Measurements from ENCODE around the gene CEP112. TPM values are rescaled to one million over a fixed set of nuclear protein-coding genes. Genes with fewer than 3 reads are reported as not detected.
"Not testable (repeated sequence)": the region's sequence is repeated elsewhere in the genome, so short reads cannot be mapped to it uniquely, and the experiment has no call there.

Gene CEP112
- total and polyA plus RNA-seq, 2 donors (not counting 3 experiments of a cell fraction or from before 2014, with no cell fraction given): 1.5 to 25.3 TPM

- CTCF ChIA-PET: no interaction called here
- dilution Hi-C loops (cut with MboI; ENCODE audit: extremely low pct_ligation_motif_present, low sequenced_read_pairs) (no loop called here), intact Hi-C loops (cut with micrococcal nuclease) (no loop called here)
- no peaks in the 10 kb centered on the region for H3K79me2 ChIP-seq (ENCODE audit: control insufficient read depth, insufficient read depth, low read length)
- peaks cover 16% of the 10 kb centered on the region for H3K4me1 ChIP-seq (ENCODE audit: control insufficient read depth, extremely low read depth, insufficient read depth, low read length)
- TF ChIP-seq FOS (IDR thresholded peaks at IDR 0.05; ENCODE audit: borderline replicate concordance, insufficient read depth, low read length) (no peak), POLR2AphosphoS5 (IDR thresholded peaks at IDR 0.05; ENCODE audit: insufficient read depth, low read depth, low read length) (no peak), MYC (IDR thresholded peaks at IDR 0.05; ENCODE audit: low read depth, low read length) (no peak), POLR2A (IDR thresholded peaks at IDR 0.05; ENCODE audit: low read depth, low read length) (no peak), CTCF (IDR thresholded peaks at IDR 0.05; ENCODE audit: extremely low read depth in 1 of 2, insufficient read depth in 1 of 2, low read depth in 1 of 2, low read length in 2 of 2) (no peak), EZH2 (IDR thresholded peaks at IDR 0.05; ENCODE audit: borderline replicate concordance, low read depth, low read length, severe bottlenecking) (no peak), GATA2 (IDR thresholded peaks at IDR 0.05; ENCODE audit: insufficient read depth, insufficient read length, low read depth, low read length) (no peak), JUN (IDR thresholded peaks at IDR 0.05; ENCODE audit: borderline replicate concordance, insufficient read depth, insufficient read length, low read depth) (no peak)
- H3K27me3 ChIP-seq (ENCODE audit: control insufficient read depth in 2 of 2, insufficient read depth in 2 of 2, low read length in 2 of 2): no peaks in the 10 kb centered on the region
- no peaks in the 10 kb centered on the region for H4K20me1 ChIP-seq (replicated peaks; ENCODE audit: control insufficient read depth, extremely low read depth, insufficient read depth, low read length)
- no TSS peak for BruUV-seq (replicated peaks)
- H3K9ac ChIP-seq (replicated peaks; ENCODE audit: extremely low read depth, insufficient read depth, low read length): no peak overlapping the region
- no peaks in the 10 kb centered on the region for H3K36me3 ChIP-seq (ENCODE audit: control insufficient read depth in 2 of 2, extremely low read depth in 1 of 2, insufficient read depth in 2 of 2, low read length in 2 of 2)
- FAIRE-seq: no peak
- no peak overlapping the region for H3K4me3 ChIP-seq (replicated peaks in 1 of 3; ENCODE audit: insufficient read depth in 1 of 3, low read depth in 1 of 3, low read length in 3 of 3)
- no peak overlapping the region for H3K27ac ChIP-seq (ENCODE audit: insufficient read depth, low read depth, low read length)
- H2AFZ ChIP-seq (ENCODE audit: low read depth, low read length): no peak overlapping the region
- H3K9me3 ChIP-seq (replicated peaks; ENCODE audit: control insufficient read depth, insufficient read depth, low read length): no peaks in the 10 kb centered on the region
- H3K4me2 ChIP-seq (ENCODE audit: insufficient read depth, low read length): no peak overlapping the region
- POLR2A ChIA-PET: no interaction called here
- no peaks in the 10 kb centered on the region for H3K9me1 ChIP-seq (replicated peaks; ENCODE audit: control insufficient read depth, extremely low read depth, insufficient read depth, low read length)
- DNase-seq (ENCODE audit: low read depth, low spot score): peak; percentile 44
Observed at GRCh38 chr17:65783845-65784334, 408.0 kb downstream of the CEP112 start.

GRCh38 chr17:65782104-65782706 lies 409.7 kb downstream of the CEP112 start:
- H3K4me1 ChIP-seq (ENCODE audit: control insufficient read depth, extremely low read depth, insufficient read depth, low read length): peaks cover 16% of the 10 kb centered on the region
- H3K27ac ChIP-seq (ENCODE audit: insufficient read depth, low read depth, low read length); H3K4me2 ChIP-seq (ENCODE audit: insufficient read depth, low read length); H3K9me3 ChIP-seq (replicated peaks; ENCODE audit: control insufficient read depth, insufficient read depth, low read length); POLR2A ChIA-PET; H3K9me1 ChIP-seq (replicated peaks; ENCODE audit: control insufficient read depth, extremely low read depth, insufficient read depth, low read length); FAIRE-seq; H3K27me3 ChIP-seq (ENCODE audit: control insufficient read depth in 2 of 2, insufficient read depth in 2 of 2, low read length in 2 of 2); H3K79me2 ChIP-seq (ENCODE audit: control insufficient read depth, insufficient read depth, low read length); intact Hi-C loops (cut with micrococcal nuclease); H3K36me3 ChIP-seq (ENCODE audit: control insufficient read depth in 2 of 2, extremely low read depth in 1 of 2, insufficient read depth in 2 of 2, low read length in 2 of 2); H3K9ac ChIP-seq (replicated peaks; ENCODE audit: extremely low read depth, insufficient read depth, low read length); DNase-seq (ENCODE audit: low read depth, low spot score); dilution Hi-C loops (cut with MboI; ENCODE audit: extremely low pct_ligation_motif_present, low sequenced_read_pairs); BruUV-seq (replicated peaks); H2AFZ ChIP-seq (ENCODE audit: low read depth, low read length); H4K20me1 ChIP-seq (replicated peaks; ENCODE audit: control insufficient read depth, extremely low read depth, insufficient read depth, low read length); H3K4me3 ChIP-seq (replicated peaks in 1 of 3; ENCODE audit: insufficient read depth in 1 of 3, low read depth in 1 of 3, low read length in 3 of 3); CTCF ChIA-PET: not testable (repeated sequence)

Measured in endothelial cell of umbilical vein (primary cell).